Lower lobe of right lung (tissue), 2 donors: ENCODE data around the gene CHCHD2. TPM values are rescaled to one million over a fixed set of nuclear protein-coding genes. Genes with fewer than 3 reads are reported as not detected.
"Not testable (repeated sequence)": the region's sequence is repeated elsewhere in the genome, so short reads cannot be mapped to it uniquely, and the experiment has no call there.

Experiments
- ATAC-seq, 2 donors: fragments of 200-7000 bp; cut with Tn5 transposase; one replicate each; pipeline ENCODE4 v1.9.1; 2020 to 2022; ENCODE audit warnings: mild to moderate bottlenecking in 2 of 2, moderate library complexity in 2 of 2
- DNase-seq: peaks from one replicate; pipeline ENCODE4 v3.0.0-alpha.2; 2020
- H3K27ac ChIP-seq: fragments of 200-600 bp; one replicate; pipeline ENCODE4 v1.8.0; 2022
- H3K27me3 ChIP-seq: fragments of 200-600 bp; one replicate; pipeline ENCODE4 v1.8.0; 2022; ENCODE audit warnings: low read depth
- H3K36me3 ChIP-seq: fragments of 200-600 bp; one replicate; pipeline ENCODE4 v1.8.0; 2022; ENCODE audit warnings: mild to moderate bottlenecking
- H3K4me1 ChIP-seq: fragments of 200-600 bp; one replicate; pipeline ENCODE4 v1.8.0; 2022
- H3K4me3 ChIP-seq: fragments of 200-600 bp; one replicate; pipeline ENCODE4 v1.8.0; 2022; ENCODE audit warnings: mild to moderate bottlenecking
- H3K9me3 ChIP-seq: fragments of 200-600 bp; one replicate; pipeline ENCODE4 v1.8.0; 2022
- intact Hi-C: fragments of 100-400 bp; cut with DNase I; formaldehyde crosslinking; loops from one replicate; pipeline ENCODE4 v1.11.0; 2022
- total RNA-seq: library from RNA; stranded (reverse); fragmentation: NEBNext Ultra II Directional; extraction: Animal tissue kit (Norgen Biotek cat#: 25700); gene quantifications from one replicate; pipeline ENCODE4 v1.2.1, GENCODE V29; 2021
- TF ChIP-seq, protein P1 (sequence below): fragments of 200-600 bp; IDR thresholded peaks from one replicate; pipeline ENCODE4 v1.8.0; 2022; ENCODE audit warnings: antibody characterized with exemption, mild to moderate bottlenecking
- donor health status: DM: no; HTN: yes; CAD: no; lungs with severe emphysema.

CHCHD2 gene
- total RNA-seq, 1 donor from 2014 or later = 199 TPM

DNA sequence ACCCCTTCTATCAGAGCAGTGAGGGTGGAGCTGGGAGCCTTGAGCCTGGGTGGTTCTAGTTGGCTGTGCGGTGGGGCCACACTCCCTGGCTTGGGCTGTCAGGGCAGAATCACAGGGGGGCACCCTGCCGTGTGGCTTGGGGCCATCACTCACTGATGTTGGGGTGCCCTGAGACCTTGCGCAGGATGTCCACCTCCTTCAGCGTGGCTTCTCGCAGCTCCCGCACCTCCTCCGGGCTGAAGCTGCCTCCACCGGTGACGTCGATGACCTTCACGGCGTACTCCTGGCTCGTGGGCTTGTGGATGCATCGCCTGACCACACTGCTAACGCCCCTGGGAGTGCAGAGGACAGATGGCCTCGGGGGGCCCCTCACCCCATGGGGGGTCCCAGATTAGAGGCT, 18.8 kb downstream of the CHCHD2 start:
- intact Hi-C loops = no loop called here
- peaks cover 7% of the 10 kb centered on the region for H3K4me1 ChIP-seq
- H3K27me3 ChIP-seq = no peaks in the 10 kb centered on the region
- H3K4me3 ChIP-seq = no peak overlapping the region
- no peak for ATAC-seq
- no peak for DNase-seq
- no peaks in the 10 kb centered on the region for H3K9me3 ChIP-seq
- no peak overlapping the region for H3K27ac ChIP-seq
- TF ChIP-seq, protein P1, sequence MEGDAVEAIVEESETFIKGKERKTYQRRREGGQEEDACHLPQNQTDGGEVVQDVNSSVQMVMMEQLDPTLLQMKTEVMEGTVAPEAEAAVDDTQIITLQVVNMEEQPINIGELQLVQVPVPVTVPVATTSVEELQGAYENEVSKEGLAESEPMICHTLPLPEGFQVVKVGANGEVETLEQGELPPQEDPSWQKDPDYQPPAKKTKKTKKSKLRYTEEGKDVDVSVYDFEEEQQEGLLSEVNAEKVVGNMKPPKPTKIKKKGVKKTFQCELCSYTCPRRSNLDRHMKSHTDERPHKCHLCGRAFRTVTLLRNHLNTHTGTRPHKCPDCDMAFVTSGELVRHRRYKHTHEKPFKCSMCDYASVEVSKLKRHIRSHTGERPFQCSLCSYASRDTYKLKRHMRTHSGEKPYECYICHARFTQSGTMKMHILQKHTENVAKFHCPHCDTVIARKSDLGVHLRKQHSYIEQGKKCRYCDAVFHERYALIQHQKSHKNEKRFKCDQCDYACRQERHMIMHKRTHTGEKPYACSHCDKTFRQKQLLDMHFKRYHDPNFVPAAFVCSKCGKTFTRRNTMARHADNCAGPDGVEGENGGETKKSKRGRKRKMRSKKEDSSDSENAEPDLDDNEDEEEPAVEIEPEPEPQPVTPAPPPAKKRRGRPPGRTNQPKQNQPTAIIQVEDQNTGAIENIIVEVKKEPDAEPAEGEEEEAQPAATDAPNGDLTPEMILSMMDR = no peak
- H3K36me3 ChIP-seq = peaks cover 23% of the 10 kb centered on the region

DNA sequence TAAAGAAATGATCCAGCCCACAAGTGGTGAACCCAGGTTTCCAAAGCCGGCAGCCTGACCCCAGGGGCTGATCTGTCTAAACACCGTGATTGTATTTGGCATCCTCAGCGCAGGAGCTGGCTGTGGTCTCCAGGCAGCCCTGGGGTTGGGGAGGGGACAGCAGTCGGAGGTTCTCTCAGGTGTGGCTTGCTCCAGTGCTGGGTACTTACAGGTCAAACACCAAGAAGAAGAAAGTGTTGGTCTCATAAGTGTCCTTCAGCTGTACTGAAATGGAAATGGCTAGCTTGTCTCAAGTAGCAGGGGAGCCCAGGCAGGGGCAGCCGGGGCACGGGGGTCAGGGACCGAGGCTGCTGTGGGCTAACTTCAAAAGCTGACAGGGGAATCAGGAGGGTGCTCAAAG, 19.5 kb downstream of the CHCHD2 start:
- Histone ChIP-seq H3K9me3 (no peaks in the 10 kb centered on the region), H3K4me1 (peaks cover under 1% of the 10 kb centered on the region), H3K4me3 (no peak overlapping the region), H3K27ac (no peak overlapping the region), H3K36me3 (peaks cover 23% of the 10 kb centered on the region), H3K27me3 (no peaks in the 10 kb centered on the region)
- intact Hi-C loops = no loop called here
- DNase-seq (no peak), ATAC-seq (no peak)
- TF ChIP-seq, protein P1 = no peak

- Histone ChIP-seq H3K36me3 (peaks cover 36% of the 10 kb centered on the region), H3K4me3 (no peak overlapping the region), H3K4me1 (peaks cover 18% of the 10 kb centered on the region), H3K27ac (no peak overlapping the region), H3K9me3 (no peaks in the 10 kb centered on the region), H3K27me3 (no peaks in the 10 kb centered on the region)
- intact Hi-C loops = no loop called here
- no peak for DNase-seq
- ATAC-seq = no peak
- TF ChIP-seq, protein P1 = no peak
Measured at GRCh38 chr7:56083150-56083785, 23.0 kb downstream of the CHCHD2 start.

DNA sequence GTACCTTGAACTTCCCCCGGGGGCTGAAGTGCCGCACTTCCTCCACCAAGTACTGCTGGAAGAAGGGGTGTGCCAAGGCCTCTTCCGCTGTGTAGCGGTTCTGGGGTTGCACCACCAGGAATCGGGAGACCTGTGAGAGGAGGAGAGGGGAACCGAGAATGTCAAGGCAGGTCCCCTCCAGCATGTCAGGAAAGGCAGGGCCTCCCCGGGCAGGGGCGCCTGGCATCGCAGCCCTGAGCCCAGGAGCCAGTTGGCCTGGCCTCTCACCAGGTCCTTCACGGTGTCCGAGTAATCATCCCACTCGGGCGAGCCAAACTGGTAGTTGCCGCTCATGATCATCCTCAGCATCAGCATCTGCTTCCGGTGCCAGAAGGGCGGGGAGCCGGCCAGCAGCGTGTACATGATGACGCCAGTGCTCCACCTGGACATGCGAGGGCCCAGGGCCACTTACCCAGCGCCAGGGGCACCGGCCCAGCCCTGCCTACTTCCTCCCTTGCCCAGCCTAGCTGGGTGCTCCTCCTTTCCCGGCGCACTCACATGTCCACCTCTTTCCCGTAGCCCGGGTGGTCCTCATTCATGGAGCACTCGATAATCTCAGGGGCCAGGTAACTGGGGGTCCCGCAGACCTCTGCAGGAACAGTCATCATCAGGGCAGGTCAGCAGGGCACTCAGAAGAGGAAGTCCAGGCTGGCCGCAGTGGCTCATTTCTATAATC, 24.5 kb downstream of the CHCHD2 start:
- Histone ChIP-seq H3K4me1 (peaks cover 18% of the 10 kb centered on the region), H3K4me3 (no peak overlapping the region), H3K27ac (no peak overlapping the region), H3K27me3 (no peaks in the 10 kb centered on the region), H3K9me3 (no peaks in the 10 kb centered on the region), H3K36me3 (peaks cover 47% of the 10 kb centered on the region)
- DNase-seq (no peak), ATAC-seq (no peak)
- intact Hi-C loops = no loop called here
- TF ChIP-seq, protein P1 = no peak

DNA sequence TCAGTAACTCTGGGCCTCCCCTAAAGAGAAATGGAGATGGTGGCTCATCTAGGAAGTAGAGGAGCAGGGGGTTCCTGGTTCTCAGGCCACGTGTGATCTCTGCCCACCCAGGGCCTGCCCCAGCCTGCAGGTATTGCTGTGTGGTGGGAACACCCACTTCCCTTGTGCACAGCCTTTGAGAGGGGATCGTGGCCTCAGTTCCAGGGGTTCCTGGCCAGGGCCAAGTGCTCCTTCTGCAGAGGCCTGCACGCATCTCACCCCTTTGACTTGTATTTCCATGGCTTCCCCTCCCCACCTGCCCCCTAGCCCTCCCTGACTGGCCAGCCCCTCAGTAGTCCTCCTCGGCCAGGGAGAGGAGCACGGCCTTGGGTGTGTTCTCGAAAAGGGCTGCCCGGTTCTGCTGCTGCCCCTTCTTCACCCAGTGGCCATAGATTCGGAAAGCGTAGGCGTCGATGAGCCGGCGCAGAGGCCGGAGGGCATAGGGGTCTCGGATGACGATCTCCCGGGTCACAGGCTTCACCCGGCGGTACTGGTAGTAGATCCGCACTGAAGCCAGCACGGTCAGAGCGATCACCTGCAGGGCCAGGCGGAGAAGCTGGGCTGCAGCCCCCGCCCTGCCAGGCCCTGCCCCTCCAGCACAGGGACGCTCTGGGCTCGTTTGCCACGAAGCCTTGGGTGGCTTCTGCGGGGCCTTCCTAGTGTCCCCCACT, 25.4 kb downstream of the CHCHD2 start:
- H3K4me3 ChIP-seq, DNase-seq, H3K9me3 ChIP-seq, ATAC-seq, intact Hi-C loops, H3K27me3 ChIP-seq: not testable (repeated sequence)
- Histone ChIP-seq H3K27ac (peak overlapping the region; percentile 56), H3K4me1 (peaks cover 18% of the 10 kb centered on the region), H3K36me3 (peaks cover 42% of the 10 kb centered on the region)
